Medulla oblongata (tissue), 1 donor: Measurements from ENCODE around the gene ADAMTS2.
A peak's percentile ranks its signal among the peaks of the same experiment; 100 is the strongest.

Source experiments
- DNase-seq: peaks from one replicate; pipeline ENCODE4 v3.0.0-alpha.2; 2015; ENCODE audit errors: extremely low spot score

Gene ADAMTS2

GRCh38 chr5:179194941-179195381 lies 150.3 kb downstream of the ADAMTS2 start:
- DNase-seq = no peak

DNA sequence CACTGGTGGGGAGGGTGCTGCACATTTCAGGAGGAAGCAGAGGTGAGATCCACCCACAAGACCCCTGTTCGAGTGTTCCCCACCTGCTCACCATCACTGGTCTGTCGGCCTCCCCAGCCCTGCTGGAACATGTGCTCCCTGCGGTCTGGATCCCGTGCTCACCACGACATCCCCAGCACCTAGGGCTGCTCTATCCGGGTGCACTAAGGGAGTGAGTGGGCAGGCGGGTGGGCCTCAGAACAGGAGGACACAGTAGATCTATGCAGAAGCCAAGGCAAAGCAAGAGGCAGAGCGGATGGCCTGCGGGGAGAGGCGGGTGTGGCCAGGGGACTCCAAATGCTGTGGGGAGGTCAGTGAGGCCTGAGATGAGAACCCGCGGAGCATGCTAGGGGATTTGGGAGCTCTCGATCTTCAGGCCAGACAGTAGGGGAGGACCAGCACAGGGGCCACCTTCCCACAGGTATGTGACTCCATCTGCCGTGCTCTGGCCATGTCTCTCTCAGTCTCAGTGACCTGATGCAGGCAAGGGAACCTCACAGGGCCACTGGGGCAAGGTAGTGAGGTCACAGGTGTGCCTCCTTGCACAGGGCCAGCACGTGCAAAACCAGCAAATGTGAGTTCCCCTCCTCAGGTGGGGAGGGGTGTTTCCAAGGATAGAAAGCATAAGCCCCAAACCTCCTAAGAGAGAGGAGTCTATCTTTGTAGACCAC lies 150.9 kb downstream of the ADAMTS2 start:
- no peak for DNase-seq

DNA sequence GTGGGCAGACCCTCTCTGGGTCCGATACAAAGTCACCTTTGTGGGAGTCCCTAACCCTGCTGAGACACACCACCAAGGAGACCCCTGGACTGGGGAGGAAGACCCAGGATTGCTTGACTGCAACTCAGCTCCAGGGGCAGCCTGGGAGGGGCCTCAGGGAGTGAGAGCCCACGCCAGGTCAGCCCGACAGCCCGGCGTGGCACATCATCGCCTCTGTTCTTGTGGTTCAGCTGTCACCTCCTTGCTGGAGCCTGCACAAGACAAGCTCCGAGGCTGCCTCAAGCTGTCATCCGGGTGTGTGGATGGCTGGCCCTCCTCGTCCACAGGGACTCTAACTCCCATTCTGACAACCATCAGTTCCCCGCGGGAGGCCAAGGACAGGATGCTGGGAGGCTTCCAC lies 151.5 kb downstream of the ADAMTS2 start:
- DNase-seq = no peak

GRCh38 chr5:179192891-179193470 lies 152.3 kb downstream of the ADAMTS2 start:
- no peak for DNase-seq

GRCh38 chr5:179192185-179192890 lies 152.9 kb downstream of the ADAMTS2 start:
- no peak for DNase-seq

- DNase-seq = no peak
Measured at GRCh38 chr5:179191506-179192184, 153.6 kb downstream of the ADAMTS2 start.

- no peak for DNase-seq
Measured at GRCh38 chr5:179190851-179191505, 154.3 kb downstream of the ADAMTS2 start.

DNA sequence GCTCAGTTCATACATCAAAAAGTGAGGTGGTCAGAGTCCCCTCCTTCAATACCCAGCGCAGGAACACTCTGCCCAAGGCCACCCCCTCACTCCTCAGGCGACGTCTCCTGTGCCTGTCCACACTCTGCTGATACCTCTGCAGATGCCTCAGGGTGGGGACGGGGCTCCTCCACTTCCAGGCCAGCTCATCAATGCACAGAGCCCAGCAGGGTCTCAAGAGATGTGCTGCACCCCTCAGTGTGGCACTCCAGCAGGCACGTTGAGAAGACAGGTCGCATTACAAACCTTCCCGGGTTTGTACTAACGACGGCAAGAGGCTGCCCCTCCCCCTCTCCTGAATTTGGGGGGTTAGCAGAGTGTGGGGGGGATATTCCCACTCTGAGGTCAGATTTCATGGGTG lies 156.6 kb downstream of the ADAMTS2 start:
- DNase-seq = no peak

DNA sequence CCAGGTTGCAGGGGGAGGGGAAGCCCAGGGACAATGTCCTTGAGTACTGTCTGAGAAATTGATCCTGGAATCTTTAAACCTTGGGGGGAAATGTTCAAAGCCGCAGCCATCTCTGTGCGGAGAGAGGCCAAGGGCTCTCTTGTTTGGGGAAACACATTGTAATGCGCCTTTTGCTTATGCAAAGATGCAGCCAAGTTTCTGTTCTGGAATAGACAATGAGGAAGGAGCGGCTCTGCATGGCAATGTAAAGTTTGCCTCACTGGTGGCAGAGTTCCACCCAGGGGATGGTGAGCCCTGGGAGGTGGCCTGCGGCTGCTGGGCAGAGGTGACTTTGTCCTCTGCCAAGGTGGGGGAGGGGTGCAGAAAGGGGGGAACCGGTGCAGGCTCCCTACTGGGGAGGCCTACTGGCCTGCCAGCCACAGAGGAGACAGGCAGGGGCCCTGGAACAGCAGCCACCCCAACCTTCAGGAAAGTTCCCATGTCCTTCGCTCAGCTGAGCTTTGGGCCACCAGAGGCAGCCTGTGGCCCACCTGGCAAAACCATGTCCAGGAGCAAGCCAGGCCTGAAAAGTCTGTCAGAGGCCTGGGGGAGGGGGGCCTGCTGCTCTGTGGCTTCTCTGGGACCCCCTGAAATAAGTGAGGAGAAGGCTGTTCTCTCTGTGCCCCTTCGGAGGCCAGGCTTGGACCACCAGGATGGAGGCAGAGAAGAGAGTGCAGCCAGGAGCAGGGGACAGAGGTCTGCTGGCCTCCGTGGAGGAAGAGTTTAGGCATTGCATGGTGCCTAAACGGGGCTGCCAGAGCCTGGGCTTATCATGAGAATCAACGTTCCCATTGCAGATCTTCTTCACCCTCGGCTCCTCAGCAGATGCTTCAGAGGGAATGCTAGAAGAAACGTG lies 157.3 kb downstream of the ADAMTS2 start:
- peak; percentile 20 for DNase-seq

DNA sequence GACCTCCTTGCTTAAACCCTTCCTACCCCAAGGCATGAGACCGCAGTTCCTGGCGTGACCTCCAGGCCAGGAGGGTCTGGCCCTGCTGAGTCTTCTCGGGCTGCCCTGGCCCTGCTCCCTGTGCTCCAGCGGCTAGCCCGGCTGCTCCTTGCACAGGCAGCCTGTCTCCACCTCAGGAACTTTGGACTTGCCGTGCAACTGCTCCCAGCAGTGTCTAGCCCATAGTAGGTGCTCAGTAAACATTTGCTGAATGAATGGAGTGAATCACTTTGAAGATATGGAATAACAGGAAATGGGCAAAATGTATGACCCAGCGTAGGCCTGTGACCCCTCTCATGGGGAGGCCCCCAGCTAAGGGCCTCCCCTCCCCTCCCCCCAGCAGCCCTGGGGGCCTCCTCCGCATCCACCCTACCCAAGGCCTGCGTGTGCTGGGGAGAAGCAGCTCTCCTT lies 158.0 kb downstream of the ADAMTS2 start:
- no peak for DNase-seq

- no peak for DNase-seq
Measured at GRCh38 chr5:179186801-179187200, 158.5 kb downstream of the ADAMTS2 start.

DNA sequence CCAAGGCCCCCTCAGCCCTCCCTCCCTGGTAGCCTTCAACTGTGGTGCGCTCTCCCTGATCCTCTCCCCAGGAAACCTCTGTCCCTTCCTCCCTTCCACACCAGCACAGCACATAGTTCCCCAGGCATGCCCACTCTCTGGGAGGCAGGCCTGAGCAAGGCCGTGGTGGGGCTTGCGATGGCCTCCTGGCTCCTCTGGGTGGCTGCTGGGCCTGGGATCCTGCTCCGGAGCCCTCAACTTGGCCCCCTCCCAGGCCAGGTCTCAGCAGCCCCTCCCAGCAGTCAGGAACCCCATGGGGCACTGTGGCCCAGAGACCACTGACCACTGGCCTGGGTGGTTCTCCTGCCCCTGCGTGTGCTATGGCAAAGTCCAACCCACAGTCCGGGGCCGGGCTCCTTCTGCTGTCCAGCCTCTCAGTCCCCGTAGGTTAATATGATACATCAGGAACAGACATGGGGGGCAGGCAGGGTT lies 159.3 kb downstream of the ADAMTS2 start:
- no peak for DNase-seq

GRCh38 chr5:179185256-179185940 lies 159.9 kb downstream of the ADAMTS2 start:
- no peak for DNase-seq

GRCh38 chr5:179184521-179185050 lies 160.7 kb downstream of the ADAMTS2 start:
- DNase-seq = no peak

- DNase-seq = no peak
Measured at GRCh38 chr5:179183481-179183880, 161.8 kb downstream of the ADAMTS2 start.

- DNase-seq = no peak
Measured at GRCh38 chr5:179182601-179183000, 162.7 kb downstream of the ADAMTS2 start.

GRCh38 chr5:179181988-179182387 lies 163.3 kb downstream of the ADAMTS2 start:
- DNase-seq = no peak

DNA sequence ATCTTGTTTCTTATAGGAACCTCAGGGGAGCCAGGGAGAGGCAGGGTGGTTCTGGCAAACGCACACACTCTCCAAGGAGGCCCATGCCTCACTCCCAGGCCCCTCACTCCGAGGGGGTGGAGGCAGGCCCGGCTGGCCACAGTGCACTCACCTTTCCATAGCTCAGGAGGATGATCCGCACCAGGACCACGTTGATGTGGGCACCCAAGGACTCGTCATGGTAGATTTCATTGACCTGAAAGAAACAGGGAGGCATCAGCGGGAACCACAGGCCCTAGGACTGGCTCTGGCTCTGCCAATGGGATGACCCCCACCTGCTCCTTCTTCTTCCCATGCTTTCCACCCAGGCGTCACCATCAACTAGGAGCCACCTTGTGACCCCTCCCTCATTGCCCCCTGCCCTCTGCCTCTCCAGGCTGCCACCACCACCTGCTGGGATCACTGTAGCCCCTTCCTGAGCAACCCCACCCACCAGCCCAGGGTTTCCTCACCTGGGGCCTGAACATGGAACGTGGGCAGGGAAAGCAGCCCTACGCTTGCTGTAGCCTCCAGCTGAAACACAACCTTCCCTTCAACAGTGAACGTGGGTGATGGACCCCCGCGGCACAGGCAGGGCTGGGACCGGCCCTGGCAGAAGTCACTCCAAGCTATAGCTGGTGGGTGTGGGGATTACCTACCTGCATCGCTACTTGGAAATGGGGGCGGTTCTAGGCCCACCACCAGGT lies 164.2 kb downstream of the ADAMTS2 start:
- DNase-seq = no peak

DNA sequence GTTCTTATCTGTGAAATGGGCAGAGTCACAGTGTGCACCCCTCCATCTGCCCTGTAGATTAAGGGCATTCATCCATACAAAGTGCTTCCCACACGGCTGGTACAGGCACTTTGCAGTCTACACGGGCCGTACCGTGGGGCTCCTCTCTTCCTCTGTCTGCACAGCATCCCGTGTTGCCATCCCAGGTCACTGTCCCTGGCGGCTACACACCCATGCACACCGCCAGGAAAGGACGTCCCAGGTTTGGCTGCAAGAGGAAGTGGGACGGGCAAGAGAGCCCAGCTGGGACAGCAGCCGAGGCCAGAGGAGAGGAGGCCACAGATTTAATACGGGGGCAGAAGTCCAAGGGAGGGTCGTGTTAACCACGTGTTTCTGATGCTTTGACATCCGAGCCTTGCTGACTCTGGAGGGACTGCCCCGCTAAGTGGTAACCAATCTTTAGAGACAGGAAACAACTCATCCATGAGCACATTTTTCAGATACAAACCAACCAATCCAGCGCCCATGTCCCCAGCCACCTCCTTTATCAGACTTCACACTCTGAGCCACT lies 165.1 kb downstream of the ADAMTS2 start:
- no peak for DNase-seq
